Left ventricle myocardium inferior (tissue), 1 donor: ENCODE results near the gene CST3. TPM values are rescaled to one million over a fixed set of nuclear protein-coding genes. Genes with fewer than 3 reads are reported as not detected.
A peak's percentile ranks its signal among the peaks of the same experiment; 100 is the strongest.

Experiments
- DNase-seq: peaks from one replicate; pipeline ENCODE4 v3.0.0-alpha.2; 2020
- H3K27ac ChIP-seq: fragments of 200-600 bp; replicated peaks from 2 replicates; pipeline ENCODE4 v1.8.0; 2021
- H3K27me3 ChIP-seq: fragments of 200-600 bp; 2 replicates; pipeline ENCODE4 v1.8.0; 2021; ENCODE audit warnings: low read depth
- H3K36me3 ChIP-seq: fragments of 200-600 bp; 2 replicates; pipeline ENCODE4 v1.8.0; 2021
- H3K4me1 ChIP-seq: fragments of 200-600 bp; 2 replicates; pipeline ENCODE4 v1.8.0; 2021
- H3K4me3 ChIP-seq: fragments of 200-600 bp; 2 replicates; pipeline ENCODE4 v1.8.0; 2021; ENCODE audit warnings: mild to moderate bottlenecking, moderate library complexity
- H3K9me3 ChIP-seq: fragments of 200-600 bp; replicated peaks from 2 replicates; pipeline ENCODE4 v1.8.0; 2021
- intact Hi-C: fragments of 100-400 bp; cut with micrococcal nuclease; formaldehyde crosslinking; loops from one replicate; pipeline ENCODE4 v1.11.0; 2022
- total RNA-seq: library from RNA; stranded (reverse); fragmentation: NEBNext Ultra II Directional; extraction: Animal tissue kit (Norgen Biotek cat#: 25700); gene quantifications from one replicate; pipeline ENCODE4 v1.2.1, GENCODE V29; 2021
- TF ChIP-seq, protein P1 (sequence below): fragments of 200-600 bp; IDR thresholded peaks from 2 replicates; pipeline ENCODE4 v1.8.0; 2021; ENCODE audit warnings: antibody characterized with exemption, mild to moderate bottlenecking, borderline replicate concordance
- donor health status: DM: no; HTN: yes; CAD: no; lungs with severe emphysema.

Gene CST3
- total RNA-seq, 1 donor from 2014 or later = 576 TPM

- Histone ChIP-seq H3K36me3 (peaks cover 33% of the 10 kb centered on the region), H3K27ac (peak overlapping the region; percentile 98), H3K9me3 (no peaks in the 10 kb centered on the region), H3K27me3 (no peaks in the 10 kb centered on the region), H3K4me1 (peaks cover 61% of the 10 kb centered on the region), H3K4me3 (peak overlapping the region; percentile 84)
- no peak for DNase-seq
- intact Hi-C loops = no loop called here
- TF ChIP-seq, protein P1, sequence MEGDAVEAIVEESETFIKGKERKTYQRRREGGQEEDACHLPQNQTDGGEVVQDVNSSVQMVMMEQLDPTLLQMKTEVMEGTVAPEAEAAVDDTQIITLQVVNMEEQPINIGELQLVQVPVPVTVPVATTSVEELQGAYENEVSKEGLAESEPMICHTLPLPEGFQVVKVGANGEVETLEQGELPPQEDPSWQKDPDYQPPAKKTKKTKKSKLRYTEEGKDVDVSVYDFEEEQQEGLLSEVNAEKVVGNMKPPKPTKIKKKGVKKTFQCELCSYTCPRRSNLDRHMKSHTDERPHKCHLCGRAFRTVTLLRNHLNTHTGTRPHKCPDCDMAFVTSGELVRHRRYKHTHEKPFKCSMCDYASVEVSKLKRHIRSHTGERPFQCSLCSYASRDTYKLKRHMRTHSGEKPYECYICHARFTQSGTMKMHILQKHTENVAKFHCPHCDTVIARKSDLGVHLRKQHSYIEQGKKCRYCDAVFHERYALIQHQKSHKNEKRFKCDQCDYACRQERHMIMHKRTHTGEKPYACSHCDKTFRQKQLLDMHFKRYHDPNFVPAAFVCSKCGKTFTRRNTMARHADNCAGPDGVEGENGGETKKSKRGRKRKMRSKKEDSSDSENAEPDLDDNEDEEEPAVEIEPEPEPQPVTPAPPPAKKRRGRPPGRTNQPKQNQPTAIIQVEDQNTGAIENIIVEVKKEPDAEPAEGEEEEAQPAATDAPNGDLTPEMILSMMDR = no peak
These were observed 3.5 kb downstream of the CST3 start for GRCh38 chr20:23634044-23634801.

DNA sequence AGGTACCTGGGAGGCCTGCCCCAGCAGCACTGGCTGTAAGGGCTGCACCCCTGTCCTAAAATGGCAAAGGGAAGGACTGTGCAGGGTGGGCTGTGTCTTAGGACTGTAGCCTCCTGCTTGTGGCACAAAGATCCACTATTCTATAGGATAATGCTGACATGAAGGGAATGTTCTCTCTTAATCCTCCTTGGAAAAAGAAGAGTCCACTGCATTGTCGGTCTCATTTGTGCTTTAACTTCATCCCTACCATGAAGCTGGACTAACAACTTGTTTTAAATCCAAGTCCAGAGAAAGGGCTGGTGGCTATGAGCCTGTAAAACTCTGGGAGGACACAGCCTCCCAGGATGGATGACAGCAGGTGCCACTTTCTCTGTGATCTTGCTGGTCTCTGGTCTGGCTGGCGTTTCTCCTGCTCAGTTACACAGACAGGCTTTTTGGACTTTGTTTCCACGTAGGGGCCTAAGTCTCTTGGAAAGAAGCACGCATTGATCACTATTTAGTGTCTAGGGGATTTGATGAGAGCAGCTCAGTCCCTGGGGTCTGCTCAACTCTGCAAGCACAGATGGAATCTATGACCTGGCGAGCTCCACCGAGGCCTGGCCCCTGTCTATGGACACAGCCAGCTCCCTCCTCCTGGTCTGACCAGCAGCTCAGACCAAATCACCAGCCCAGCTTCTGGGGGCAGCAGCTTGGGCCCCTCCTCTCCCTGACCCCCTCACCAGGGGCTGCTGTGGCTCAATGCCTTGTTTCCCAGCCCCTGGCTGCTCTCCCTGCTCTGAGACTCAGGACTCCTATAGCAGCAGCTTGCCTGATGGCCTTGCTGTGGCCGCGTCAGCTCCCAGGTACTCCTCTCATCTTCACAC lies 4.8 kb downstream of the CST3 start:
- DNase-seq = no peak
- TF ChIP-seq, protein P1 = no peak
- H3K9me3 ChIP-seq = no peaks in the 10 kb centered on the region
- no peaks in the 10 kb centered on the region for H3K27me3 ChIP-seq
- no peak overlapping the region for H3K4me3 ChIP-seq
- intact Hi-C loops = no loop called here
- peaks cover 72% of the 10 kb centered on the region for H3K4me1 ChIP-seq
- peak overlapping the region; percentile 98 for H3K27ac ChIP-seq
- peaks cover 33% of the 10 kb centered on the region for H3K36me3 ChIP-seq

- Histone ChIP-seq H3K27me3 (no peaks in the 10 kb centered on the region), H3K27ac (peak overlapping the region; percentile 98), H3K4me1 (peaks cover 67% of the 10 kb centered on the region), H3K36me3 (peaks cover 33% of the 10 kb centered on the region), H3K9me3 (no peaks in the 10 kb centered on the region), H3K4me3 (no peak overlapping the region)
- no peak for DNase-seq
- intact Hi-C loops = no loop called here
- TF ChIP-seq, protein P1 = no peak
These were observed 5.6 kb downstream of the CST3 start for GRCh38 chr20:23631981-23632710.

- Histone ChIP-seq H3K36me3 (peaks cover 33% of the 10 kb centered on the region), H3K27ac (no peak overlapping the region), H3K4me1 (peaks cover 60% of the 10 kb centered on the region), H3K9me3 (no peaks in the 10 kb centered on the region), H3K4me3 (no peak overlapping the region), H3K27me3 (no peaks in the 10 kb centered on the region)
- intact Hi-C loops = no loop called here
- no peak for DNase-seq
- TF ChIP-seq, protein P1 = no peak
These were observed 6.4 kb downstream of the CST3 start for GRCh38 chr20:23631226-23631822.

DNA sequence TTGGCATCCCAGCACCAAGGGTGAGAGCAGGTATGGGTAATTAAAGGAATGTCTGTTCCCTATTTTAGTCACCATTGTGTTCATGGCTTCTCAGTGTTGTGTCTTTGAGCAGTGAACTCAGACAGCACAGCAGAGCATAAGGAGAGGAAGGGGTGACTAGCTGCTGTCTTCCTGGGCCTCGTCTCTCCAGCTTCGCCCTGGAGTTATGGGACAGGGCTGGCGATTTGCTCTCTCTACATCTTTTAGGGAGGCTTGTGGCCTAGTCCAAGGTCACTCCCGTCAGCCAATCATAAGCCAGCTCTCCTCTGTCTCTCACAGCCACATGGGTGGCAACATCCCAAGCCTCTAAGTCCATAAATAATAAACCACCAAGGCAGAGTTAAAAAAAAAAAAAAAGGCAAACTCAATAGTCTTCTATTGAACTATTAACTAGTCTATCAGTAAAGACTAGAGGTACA lies 7.3 kb downstream of the CST3 start:
- no peaks in the 10 kb centered on the region for H3K9me3 ChIP-seq
- no peak overlapping the region for H3K4me3 ChIP-seq
- peaks cover 33% of the 10 kb centered on the region for H3K36me3 ChIP-seq
- H3K4me1 ChIP-seq = peaks cover 51% of the 10 kb centered on the region
- intact Hi-C loops = no loop called here
- H3K27ac ChIP-seq = peak overlapping the region; percentile 68
- TF ChIP-seq, protein P1 = no peak
- DNase-seq = no peak
- no peaks in the 10 kb centered on the region for H3K27me3 ChIP-seq
